SK-N-SH (cell line): Measurements from ENCODE around the gene PDS5B. TPM values are rescaled to one million over a fixed set of nuclear protein-coding genes. Genes with fewer than 3 reads are reported as not detected.

Experiments used
- CTCF ChIA-PET: fragments of 300-600, 350-600 bp; formaldehyde crosslinking; extraction: SDS; loops from one replicate; lab custom pipeline; 2021; lab: Yijun Ruan, JAX
- POLR2A ChIA-PET: fragments of 350-600 bp; sonication (Branson Sonifier 250); formaldehyde crosslinking; extraction: SDS; loops from one replicate; lab custom pipeline; 2020; ENCODE audit warnings: antibody characterized with exemption, inconsistent platforms; lab: Yijun Ruan, JAX
- DNase-seq: peaks from one replicate; pipeline ENCODE4 v3.0.0; 2012
- H2AFZ ChIP-seq: fragments of 200-600 bp; sonication (generic); 2 replicates; pipeline ENCODE4 v1.8.1; 2016; ENCODE audit warnings: antibody characterized with exemption, mild to moderate bottlenecking, low read depth
- H3F3A ChIP-seq: fragments of 200-600 bp; sonication (generic); replicated peaks from 2 replicates; pipeline ENCODE3; 2016; ENCODE audit warnings: antibody characterized with exemption, mild to moderate bottlenecking; ENCODE audit not compliant: insufficient read depth
- H3K27ac ChIP-seq, 2 experiments: fragments of 200-500 bp in 1 of 2; fragments of 200-600 bp in 1 of 2; sonication (Bioruptor generic) in 1 of 2; sonication (generic), shearing (Covaris generic) in 1 of 2; 2 replicates each; pipeline versions ENCODE4 v1.5.1 to v1.6.1; 2014 to 2016; ENCODE audit warnings: low read depth in 2 of 2, inconsistent platforms in 1 of 2, low read length in 1 of 2, mild to moderate bottlenecking in 1 of 2, mixed read lengths in 1 of 2
- H3K27me3 ChIP-seq: fragments of 200-600 bp; sonication (generic), shearing (Covaris generic); 2 replicates; pipeline ENCODE4 v1.6.1; 2016; ENCODE audit warnings: mixed run types; ENCODE audit not compliant: insufficient read depth
- H3K36me3 ChIP-seq, 2 experiments: fragments of 200-500 bp in 1 of 2; fragments of 200-600 bp in 1 of 2; sonication (Bioruptor generic) in 1 of 2; sonication (generic) in 1 of 2; replicated peaks in 1 of 2; 2 replicates each; pipeline versions ENCODE3 to v1.5.1; 2014 to 2016; ENCODE audit warnings: low read length in 1 of 2, mild to moderate bottlenecking in 1 of 2; ENCODE audit not compliant: insufficient read depth in 2 of 2, control insufficient read depth in 1 of 2
- H3K4me1 ChIP-seq, 2 experiments: fragments of 200-500 bp in 1 of 2; fragments of 200-600 bp in 1 of 2; sonication (Bioruptor generic) in 1 of 2; sonication (generic), shearing (Covaris generic) in 1 of 2; 2 replicates each; pipeline versions ENCODE4 v1.5.1 to v1.6.1; 2014 to 2016; ENCODE audit warnings: low read depth in 1 of 2, low read length in 1 of 2, mixed run types in 1 of 2; ENCODE audit not compliant: insufficient read depth in 2 of 2, control insufficient read depth in 1 of 2
- H3K4me2 ChIP-seq: fragments of 200-600 bp; sonication (generic), shearing (Covaris generic); 2 replicates; pipeline ENCODE4 v1.6.1; 2017; ENCODE audit warnings: mixed run types
- H3K4me3 ChIP-seq, 2 experiments: fragments of 200-500 bp in 1 of 2; fragments of 200-600 bp in 1 of 2; sonication (Bioruptor generic) in 1 of 2; sonication (generic), shearing (Covaris generic) in 1 of 2; 2 replicates each; pipeline versions ENCODE4 v1.5.1 to v1.8.1; 2014 to 2016; ENCODE audit warnings: low read depth in 2 of 2, inconsistent platforms in 1 of 2, low read length in 1 of 2, mild to moderate bottlenecking in 1 of 2, mixed read lengths in 1 of 2, moderate library complexity in 1 of 2
- H3K79me2 ChIP-seq: fragments of 200-600 bp; sonication (generic); 2 replicates; pipeline ENCODE4 v1.8.1; 2017; ENCODE audit warnings: mild to moderate bottlenecking; ENCODE audit not compliant: insufficient read depth
- H3K9ac ChIP-seq: fragments of 200-600 bp; sonication (generic); 2 replicates; pipeline ENCODE4 v1.6.1; 2017; ENCODE audit warnings: mixed run types
- H3K9me2 ChIP-seq: fragments of 200-600 bp; sonication (generic); 2 replicates; pipeline ENCODE4 v1.6.1; 2017; ENCODE audit warnings: mixed run types
- H3K9me3 ChIP-seq: fragments of 200-600 bp; sonication (generic); 2 replicates; pipeline ENCODE4 v1.6.1; 2017; ENCODE audit warnings: mixed run types, mild to moderate bottlenecking, moderate library complexity
- H4K20me1 ChIP-seq: fragments of 200-600 bp; sonication (generic); 2 replicates; pipeline ENCODE4 v1.6.1; 2017; ENCODE audit warnings: mild to moderate bottlenecking, mixed run types; ENCODE audit not compliant: insufficient read depth
- CHD2 ChIP-seq: fragments of 150-350 bp; IDR thresholded peaks from 2 replicates; pipeline ENCODE4 v1.6.1; 2018; ENCODE audit warnings: low read length; ENCODE audit not compliant: partially characterized antibody
- ELF1 ChIP-seq: IDR thresholded peaks from 2 replicates; pipeline ENCODE4 v1.4.0; 2012
- EP300 ChIP-seq, 2 experiments: IDR thresholded peaks; 2 replicates each; pipeline versions ENCODE4 v1.4.0 to v1.6.1; 2012; ENCODE audit warnings: borderline replicate concordance in 1 of 2, low read depth in 1 of 2, low read length in 1 of 2
- FOXM1 ChIP-seq: IDR thresholded peaks from 2 replicates; pipeline ENCODE4 v1.4.0; 2012; ENCODE audit warnings: low read depth, mild to moderate bottlenecking
- GATA2 ChIP-seq: sonication (generic); formaldehyde crosslinking; IDR thresholded peaks from 2 replicates; pipeline ENCODE4 v1.5.0; 2020; ENCODE audit warnings: mild to moderate bottlenecking, missing genetic modification reagents
- MEF2A ChIP-seq: IDR thresholded peaks from 2 replicates; pipeline ENCODE4 v1.4.0; 2012; ENCODE audit warnings: low read depth, borderline replicate concordance
- MXI1 ChIP-seq: IDR thresholded peaks from 2 replicates; pipeline ENCODE4 v1.6.1; 2012; ENCODE audit warnings: mild to moderate bottlenecking, low read depth, low read length, improper control_type of control experiment
- RCOR1 ChIP-seq: fragments of 150-350 bp; IDR thresholded peaks from 2 replicates; pipeline ENCODE4 v1.6.1; 2017; ENCODE audit warnings: antibody characterized with exemption, low read length
- RFX5 ChIP-seq: IDR thresholded peaks from 2 replicates; pipeline ENCODE4 v1.6.1; 2012; ENCODE audit warnings: mild to moderate bottlenecking, improper control_type of control experiment, low read length
- RXRA ChIP-seq: IDR thresholded peaks from 2 replicates; pipeline ENCODE4 v1.4.0; 2012; ENCODE audit warnings: low read depth, mild to moderate bottlenecking, borderline replicate concordance
- SIN3A ChIP-seq: IDR thresholded peaks from 2 replicates; pipeline ENCODE4 v1.6.1; 2012; ENCODE audit warnings: low read depth, mild to moderate bottlenecking, low read length, moderate library complexity, borderline replicate concordance
- TCF12 ChIP-seq: IDR thresholded peaks from 2 replicates; pipeline ENCODE4 v1.4.0; 2012
- TEAD4 ChIP-seq: IDR thresholded peaks from 2 replicates; pipeline ENCODE4 v1.4.0; 2012; ENCODE audit warnings: mild to moderate bottlenecking, borderline replicate concordance; ENCODE audit not compliant: insufficient read depth
- USF2 ChIP-seq: fragments of 150-350 bp; IDR thresholded peaks from 2 replicates; pipeline ENCODE4 v1.6.1; 2017; ENCODE audit warnings: antibody characterized with exemption, low read length, low read depth, borderline replicate concordance
- YY1 ChIP-seq: IDR thresholded peaks from 2 replicates; pipeline ENCODE4 v1.4.0; 2012; ENCODE audit warnings: low read depth, mild to moderate bottlenecking
- ZBTB33 ChIP-seq: IDR thresholded peaks from 2 replicates; pipeline ENCODE4 v1.4.0; 2012; ENCODE audit warnings: low read depth, borderline replicate concordance
- WGBS: methylation state at CpG from one replicate; pipeline ENCODE4 v1.1.6; 2017; ENCODE audit warnings: low lambda C conversion rate; 5-methylcytosine and 5-hydroxymethylcytosine counted together
- polyA plus RNA-seq, 3 experiments: library from polyadenylated mRNA; depleted of rRNA; stranded (reverse); fragments of >200 nt; gene quantifications; 2 replicates each; pipeline ENCODE4 v1.2.3, GENCODE V29; 2012
- TF ChIP-seq, protein P1 (sequence below): IDR thresholded peaks from 2 replicates; pipeline ENCODE4 v1.4.0; 2012; ENCODE audit warnings: low read depth, borderline replicate concordance
- TF ChIP-seq, protein P2 (sequence below): IDR thresholded peaks from 2 replicates; pipeline ENCODE4 v1.6.1; 2012; ENCODE audit warnings: mild to moderate bottlenecking, low read depth, low read length, moderate library complexity

The PDS5B gene
- polyA plus RNA-seq, 1 of the 3 experiments (the other 2 are of a cell fraction) = 3.8 TPM

DNA sequence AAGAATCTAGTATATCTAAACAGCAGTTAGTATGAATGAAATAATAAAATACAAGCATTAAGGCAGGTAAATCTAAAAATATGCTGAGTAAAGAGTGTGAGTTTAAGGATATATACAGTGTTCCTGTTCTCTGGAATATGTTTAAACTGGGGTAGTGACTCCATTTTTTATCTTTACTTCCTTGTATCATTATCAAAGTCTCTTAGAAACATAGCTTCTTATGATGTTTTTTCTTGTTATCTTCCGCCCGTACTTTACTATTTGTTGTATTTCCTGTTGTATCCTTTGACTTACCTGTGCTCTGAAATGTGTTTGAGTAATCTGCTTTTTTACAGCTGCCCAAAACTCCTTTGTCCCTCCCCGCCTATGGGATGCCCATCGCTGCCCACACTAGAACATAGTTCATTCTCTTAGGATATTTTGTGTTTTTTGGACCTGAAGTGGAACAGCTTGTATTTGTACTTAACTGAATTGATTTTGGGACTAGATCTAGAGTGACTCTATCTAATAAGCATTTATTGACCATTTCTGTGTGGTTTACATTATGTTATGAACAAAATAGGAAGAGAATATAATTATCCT lies 80.8 kb downstream of the PDS5B start:
- no peak for DNase-seq
- peaks cover 25 to 33% of the 10 kb centered on the region in 2 experiments for H3K36me3 ChIP-seq
- no peak overlapping the region for H3K4me3 ChIP-seq
- H2AFZ ChIP-seq = no peak overlapping the region
- 97% methylated on average over 4 of the region's 4 CpGs for WGBS
- CTCF ChIA-PET = interaction anchor here (0.6 to 3.1 kb wide), 5 partner anchors 16 to 1057 kb away, joined by 3 to 22 read pairs (median 3); no protein-coding TSS in a partner anchor
- POLR2A ChIA-PET = no interaction called here
- no peak overlapping the region for H3K27ac ChIP-seq
- TF ChIP-seq EP300 (IDR thresholded peaks at IDR 0.05; ENCODE audit: borderline replicate concordance in 1 of 2, low read depth in 1 of 2, low read length in 1 of 2) (no peak), TCF12 (no peak), MEF2A (no peak), CHD2 (no peak), TEAD4 (no peak), ZBTB33 (no peak), FOXM1 (no peak), MXI1 (no peak), RFX5 (no peak), GATA2 (CRISPR knock-in tag) (no peak), ELF1 (no peak), RXRA (no peak), YY1 (no peak), USF2 (no peak), SIN3A (no peak), RCOR1 (no peak)
- TF ChIP-seq, protein P1, sequence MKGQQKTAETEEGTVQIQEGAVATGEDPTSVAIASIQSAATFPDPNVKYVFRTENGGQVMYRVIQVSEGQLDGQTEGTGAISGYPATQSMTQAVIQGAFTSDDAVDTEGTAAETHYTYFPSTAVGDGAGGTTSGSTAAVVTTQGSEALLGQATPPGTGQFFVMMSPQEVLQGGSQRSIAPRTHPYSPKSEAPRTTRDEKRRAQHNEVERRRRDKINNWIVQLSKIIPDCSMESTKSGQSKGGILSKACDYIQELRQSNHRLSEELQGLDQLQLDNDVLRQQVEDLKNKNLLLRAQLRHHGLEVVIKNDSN = no peak
- TF ChIP-seq, protein P2, sequence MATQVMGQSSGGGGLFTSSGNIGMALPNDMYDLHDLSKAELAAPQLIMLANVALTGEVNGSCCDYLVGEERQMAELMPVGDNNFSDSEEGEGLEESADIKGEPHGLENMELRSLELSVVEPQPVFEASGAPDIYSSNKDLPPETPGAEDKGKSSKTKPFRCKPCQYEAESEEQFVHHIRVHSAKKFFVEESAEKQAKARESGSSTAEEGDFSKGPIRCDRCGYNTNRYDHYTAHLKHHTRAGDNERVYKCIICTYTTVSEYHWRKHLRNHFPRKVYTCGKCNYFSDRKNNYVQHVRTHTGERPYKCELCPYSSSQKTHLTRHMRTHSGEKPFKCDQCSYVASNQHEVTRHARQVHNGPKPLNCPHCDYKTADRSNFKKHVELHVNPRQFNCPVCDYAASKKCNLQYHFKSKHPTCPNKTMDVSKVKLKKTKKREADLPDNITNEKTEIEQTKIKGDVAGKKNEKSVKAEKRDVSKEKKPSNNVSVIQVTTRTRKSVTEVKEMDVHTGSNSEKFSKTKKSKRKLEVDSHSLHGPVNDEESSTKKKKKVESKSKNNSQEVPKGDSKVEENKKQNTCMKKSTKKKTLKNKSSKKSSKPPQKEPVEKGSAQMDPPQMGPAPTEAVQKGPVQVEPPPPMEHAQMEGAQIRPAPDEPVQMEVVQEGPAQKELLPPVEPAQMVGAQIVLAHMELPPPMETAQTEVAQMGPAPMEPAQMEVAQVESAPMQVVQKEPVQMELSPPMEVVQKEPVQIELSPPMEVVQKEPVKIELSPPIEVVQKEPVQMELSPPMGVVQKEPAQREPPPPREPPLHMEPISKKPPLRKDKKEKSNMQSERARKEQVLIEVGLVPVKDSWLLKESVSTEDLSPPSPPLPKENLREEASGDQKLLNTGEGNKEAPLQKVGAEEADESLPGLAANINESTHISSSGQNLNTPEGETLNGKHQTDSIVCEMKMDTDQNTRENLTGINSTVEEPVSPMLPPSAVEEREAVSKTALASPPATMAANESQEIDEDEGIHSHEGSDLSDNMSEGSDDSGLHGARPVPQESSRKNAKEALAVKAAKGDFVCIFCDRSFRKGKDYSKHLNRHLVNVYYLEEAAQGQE = no peak
- H3K9ac ChIP-seq = no peak overlapping the region
- H3K79me2 ChIP-seq = peaks cover 7% of the 10 kb centered on the region
- no peaks in the 10 kb centered on the region; the same call in 1 of the 2 replicates for H3K9me2 ChIP-seq
- no peaks in the 10 kb centered on the region for H3K9me3 ChIP-seq
- no peaks in the 10 kb centered on the region for H3K27me3 ChIP-seq
- no peak overlapping the region for H3K4me2 ChIP-seq
- H3F3A ChIP-seq = peaks cover 20% of the 10 kb centered on the region
- H3K4me1 ChIP-seq = no peaks in the 10 kb centered on the region
- no peaks in the 10 kb centered on the region for H4K20me1 ChIP-seq
